ENCODE results near the gene MSMB.

DNA sequence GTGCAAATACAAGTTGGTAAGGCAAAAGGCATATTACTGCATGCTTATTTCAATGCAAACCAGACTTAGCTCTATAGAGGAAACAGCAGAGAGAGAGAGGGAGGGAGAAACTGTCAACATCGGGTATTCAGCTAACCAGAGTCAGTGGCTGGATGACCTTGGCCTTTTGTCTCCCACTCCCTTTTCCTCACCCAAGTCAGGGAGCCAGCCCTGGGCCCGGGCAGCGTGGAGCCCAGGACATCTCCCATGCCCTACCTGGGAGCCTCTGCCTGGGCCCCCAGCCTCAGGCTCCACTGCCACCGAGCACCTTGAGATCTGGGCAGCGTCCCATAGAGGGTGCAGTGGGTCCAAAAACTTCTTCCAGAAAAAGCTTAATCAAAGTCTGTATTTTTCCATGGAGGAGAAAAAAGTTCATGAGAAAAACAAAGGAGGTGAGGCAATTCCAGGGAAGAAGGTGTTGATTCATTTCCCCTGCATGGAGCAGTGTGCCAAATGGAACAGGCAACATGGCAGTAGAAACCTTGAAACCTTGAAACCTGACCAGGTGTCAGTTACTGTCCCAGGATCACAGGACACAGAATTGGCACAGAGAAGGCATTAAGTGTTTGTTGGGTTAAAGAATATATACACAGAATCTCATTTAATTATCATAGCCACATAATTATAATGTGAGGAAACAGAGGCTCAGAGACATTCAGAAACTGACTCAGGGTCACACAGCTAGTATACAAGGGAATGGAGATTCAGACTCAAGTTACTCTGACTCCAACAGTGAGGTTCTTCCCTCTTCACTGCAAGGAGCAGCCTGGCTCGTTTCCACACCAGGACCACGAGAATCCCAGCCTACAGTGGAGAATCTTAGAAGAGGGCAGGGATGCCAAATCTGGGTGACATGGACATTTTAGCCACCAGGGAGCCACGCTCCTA is 9.9 kb downstream of the MSMB start:
- TF ChIP-seq CTCF (IDR thresholded peaks at IDR 0.05) (no peak), POLR2AphosphoS5 (IDR thresholded peaks at IDR 0.05) (no peak), POLR2A (IDR thresholded peaks at IDR 0.05) (no peak)
